H1 (cell line): ENCODE results near the gene CDK5RAP3. TPM values are rescaled to one million over a fixed set of nuclear protein-coding genes. Genes with fewer than 3 reads are reported as not detected.

Experiments used
- ASH2L ChIP-seq: fragments of 200-600, 300-600 bp; sonication (generic); IDR thresholded peaks from one replicate; pipeline ENCODE4 v1.7.1; 2017; ENCODE audit warnings: low read length
- BCL11A ChIP-seq, 2 experiments: IDR thresholded peaks; one replicate each; pipeline ENCODE4 v1.6.1; 2011; ENCODE audit warnings: low read depth in 2 of 2, low read length in 2 of 2, mild to moderate bottlenecking in 2 of 2
- CHD2 ChIP-seq: IDR thresholded peaks from 2 replicates; pipeline ENCODE4 v1.6.1; 2012; ENCODE audit warnings: low read length, improper control_type of control experiment
- CTBP2 ChIP-seq: IDR thresholded peaks from 2 replicates; pipeline ENCODE4 v1.7.0; 2011; ENCODE audit warnings: borderline replicate concordance, mild to moderate bottlenecking, moderate library complexity, mixed read lengths, low read length; ENCODE audit not compliant: insufficient read depth, insufficient read length
- CTCF ChIP-seq, 3 experiments: IDR thresholded peaks; 1 replicate in 2 of 3; 2 replicates in 1 of 3; pipeline versions ENCODE4 v1.5.1 to v1.6.1; 2011; ENCODE audit warnings: low read length in 3 of 3, mild to moderate bottlenecking in 3 of 3, inconsistent platforms in 2 of 3, low read depth in 1 of 3, moderate library complexity in 1 of 3; ENCODE audit not compliant: insufficient read depth in 1 of 3; ENCODE audit errors: control extremely low read depth in 1 of 3
- HDAC6 ChIP-seq: IDR thresholded peaks from one replicate; pipeline ENCODE4 v1.7.1; 2012; ENCODE audit warnings: low read depth, mild to moderate bottlenecking, inconsistent platforms, low read length, moderate library complexity
- KDM4A ChIP-seq: IDR thresholded peaks from one replicate; pipeline ENCODE4 v1.7.1; 2012; ENCODE audit warnings: low read depth, mild to moderate bottlenecking, moderate library complexity, low read length, inconsistent platforms; ENCODE audit not compliant: severe bottlenecking
- KDM5A ChIP-seq: fragments of 200-600 bp; IDR thresholded peaks from 2 replicates; pipeline ENCODE4 v1.7.1; 2012; ENCODE audit warnings: mild to moderate bottlenecking, low read length, inconsistent platforms, mixed read lengths
- MAX ChIP-seq: IDR thresholded peaks from 2 replicates; pipeline ENCODE4 v1.6.1; 2012; ENCODE audit warnings: inconsistent platforms
- NRF1 ChIP-seq: IDR thresholded peaks from 2 replicates; pipeline ENCODE4 v1.6.1; 2011; ENCODE audit warnings: mild to moderate bottlenecking, low read depth, low read length, improper control_type of control experiment
- PHF8 ChIP-seq: fragments of 200-600 bp; sonication (generic); conservative IDR thresholded peaks from 2 replicates; pipeline ENCODE4 v1.7.1; 2012; ENCODE audit warnings: low read depth, mild to moderate bottlenecking, inconsistent platforms, low read length, moderate library complexity
- POU5F1 ChIP-seq: IDR thresholded peaks from 2 replicates; pipeline ENCODE4 v1.6.1; 2011; ENCODE audit warnings: low read depth, mild to moderate bottlenecking, low read length, moderate library complexity
- RBBP5 ChIP-seq: IDR thresholded peaks from 2 replicates; pipeline ENCODE4 v1.7.1; 2012; ENCODE audit warnings: low read depth, mild to moderate bottlenecking, inconsistent platforms, low read length, moderate library complexity, borderline replicate concordance
- RNF2 ChIP-seq: fragments of 200-900, 300-1000 bp; sonication (generic); IDR thresholded peaks from 2 replicates; pipeline ENCODE4 v1.7.1; 2016; ENCODE audit warnings: borderline replicate concordance, low read depth, mild to moderate bottlenecking, antibody characterized with exemption, low read length; ENCODE audit not compliant: poor library complexity, severe bottlenecking; ENCODE audit errors: missing control alignments
- SAP30 ChIP-seq: fragments of 300-600 bp; sonication (generic); IDR thresholded peaks from 2 replicates; pipeline ENCODE4 v1.7.1; 2012; ENCODE audit warnings: low read length, moderate library complexity, mild to moderate bottlenecking, inconsistent platforms; ENCODE audit not compliant: insufficient read depth, insufficient replicate concordance
- SIRT6 ChIP-seq: IDR thresholded peaks from one replicate; pipeline ENCODE4 v1.7.1; 2012; ENCODE audit warnings: low read length, inconsistent platforms
- SP1 ChIP-seq: IDR thresholded peaks from 2 replicates; pipeline ENCODE4 v1.6.1; 2011; ENCODE audit warnings: low read depth, low read length
- SRF ChIP-seq: IDR thresholded peaks from 2 replicates; pipeline ENCODE4 v1.6.1; 2011; ENCODE audit warnings: mild to moderate bottlenecking, low read depth, low read length, moderate library complexity
- TBP ChIP-seq: IDR thresholded peaks from 2 replicates; pipeline ENCODE4 v1.6.1; 2011; ENCODE audit warnings: low read depth, low read length, improper control_type of control experiment
- TCF12 ChIP-seq: IDR thresholded peaks from 2 replicates; pipeline ENCODE4 v1.6.1; 2011; ENCODE audit warnings: low read depth, mild to moderate bottlenecking, low read length
- TEAD4 ChIP-seq: IDR thresholded peaks from 2 replicates; pipeline ENCODE4 v1.6.1; 2012; ENCODE audit warnings: low read depth, low read length, inconsistent platforms, mixed read lengths
- polyA plus RNA-seq, 7 experiments: library from polyadenylated mRNA; depleted of rRNA in 3 of 7; stranded (reverse) in 5 of 7; unstranded in 2 of 7; fragments of >200 nt in 5 of 7; fragments of 200-250 nt in 2 of 7; gene quantifications; 1 replicate in 5 of 7; 2 replicates in 1 of 7; 4 replicates in 1 of 7; pipeline versions ENCODE4 v1.2.1 to v1.2.3, GENCODE V29; 2011 to 2013; ENCODE audit warnings: missing spikeins in 2 of 7, mixed read lengths in 2 of 7
- total RNA-seq: library from RNA; stranded (reverse); fragmentation: NEBNext Ultra II Directional; extraction: Animal tissue kit (Norgen Biotek cat#: 25700); gene quantifications from 2 replicates; pipeline ENCODE4 v1.2.1, GENCODE V29; 2021

Gene CDK5RAP3
- total and polyA plus RNA-seq, 2 of the 8 experiments (the other 6 are each of a cell fraction or from before 2014, with no cell fraction given): 88.2 to 93.2 TPM

- TF ChIP-seq CTCF (IDR thresholded peaks at IDR 0.05; ENCODE audit: control extremely low read depth in 1 of 3, insufficient read depth in 1 of 3, low read depth in 1 of 3, low read length in 3 of 3) (peak; percentile 27 to 36 (median 28)), MAX (peak; percentile 75), CHD2 (0 out of 2 replicates have a peak, but pooled peaks have one; percentile 33), POU5F1 (no peak), TEAD4 (peak; percentile 33; the same call in 1 of the 2 replicates), SAP30 (no peak), SP1 (peak; percentile 70; the same call in 1 of the 2 replicates), PHF8 (no peak; the same call in 1 of the 2 replicates), KDM4A (peak; percentile 75), ASH2L (peak; percentile 42), TCF12 (no peak), CTBP2 (no peak), KDM5A (no peak), SRF (no peak), SIRT6 (no peak), RBBP5 (0 out of 2 replicates have a peak, but pooled peaks have one; percentile 45), HDAC6 (no peak), TBP (peak; percentile 95), BCL11A (IDR thresholded peaks at IDR 0.05; ENCODE audit: low read depth in 2 of 2, low read length in 2 of 2) (no peak), RNF2 (no peak), NRF1 (no peak)
These were observed 52.7 kb downstream of the CDK5RAP3 start (continued) for GRCh38 chr17:48023400-48024148.
